HepG2 (cell line): Measurements from ENCODE around the gene GRIK4. TPM values are rescaled to one million over a fixed set of nuclear protein-coding genes. Genes with fewer than 3 reads are reported as not detected.

Experiments
- FOXA1 ChIP-seq, 2 experiments: fragments of 450-650 bp in 1 of 2; sonication (generic) in 1 of 2; formaldehyde crosslinking in 1 of 2; IDR thresholded peaks; 2 replicates each; pipeline versions ENCODE4 v1.4.0 to v1.6.1; 2016 to 2020; ENCODE audit warnings: missing genetic modification reagents in 1 of 2
- FOXA3 ChIP-seq: IDR thresholded peaks from 2 replicates; pipeline ENCODE4 v1.6.1; 2016; ENCODE audit warnings: missing genetic modification reagents, missing compliant biosample characterization
- FOXM1 ChIP-seq: sonication (generic); formaldehyde crosslinking; IDR thresholded peaks from 2 replicates; pipeline ENCODE4 v1.5.0; 2020; ENCODE audit warnings: missing genetic modification reagents
- GATA4 ChIP-seq: sonication (generic); IDR thresholded peaks from 2 replicates; pipeline ENCODE4 v1.6.1; 2016; ENCODE audit warnings: antibody characterized with exemption, low read depth, borderline replicate concordance
- HDAC1 ChIP-seq: sonication (generic); formaldehyde crosslinking; IDR thresholded peaks from 2 replicates; pipeline ENCODE4 v1.5.1; 2020; ENCODE audit warnings: mild to moderate bottlenecking, missing genetic modification reagents
- JDP2 ChIP-seq: sonication (generic); formaldehyde crosslinking; IDR thresholded peaks from 2 replicates; pipeline ENCODE4 v1.8.1; 2022; ENCODE audit warnings: missing genetic modification reagents, borderline replicate concordance
- KDM5B ChIP-seq: sonication (generic); formaldehyde crosslinking; IDR thresholded peaks from 2 replicates; pipeline ENCODE4 v1.4.0; 2020; ENCODE audit warnings: missing genetic modification reagents, mild to moderate bottlenecking, borderline replicate concordance
- MAF1 ChIP-seq: sonication (generic); formaldehyde crosslinking; IDR thresholded peaks from 2 replicates; pipeline ENCODE4 v1.5.0; 2020; ENCODE audit warnings: missing genetic modification reagents, borderline replicate concordance
- RCOR2 ChIP-seq: IDR thresholded peaks from 2 replicates; pipeline ENCODE4 v1.6.1; 2016; ENCODE audit warnings: missing biosample characterization, missing genetic modification reagents
- ZBTB7A ChIP-seq: sonication (generic); formaldehyde crosslinking; IDR thresholded peaks from 2 replicates; pipeline ENCODE4 v1.8.0; 2022; ENCODE audit warnings: mild to moderate bottlenecking, missing genetic modification reagents
- ZFP36L1 ChIP-seq: sonication (generic); formaldehyde crosslinking; IDR thresholded peaks from 2 replicates; pipeline ENCODE4 v1.8.0; 2022; ENCODE audit warnings: mild to moderate bottlenecking, missing genetic modification reagents, moderate library complexity
- ZNF367 ChIP-seq: sonication (generic); formaldehyde crosslinking; IDR thresholded peaks from 2 replicates; pipeline ENCODE4 v1.4.0; 2020; ENCODE audit warnings: missing genetic modification reagents, borderline replicate concordance
- ZNF724P ChIP-seq: sonication (generic); formaldehyde crosslinking; IDR thresholded peaks from 2 replicates; pipeline ENCODE4 v1.8.0; 2022; ENCODE audit warnings: missing genetic modification reagents, borderline replicate concordance
- polyA plus RNA-seq, 8 experiments: library from polyadenylated mRNA; depleted of rRNA in 3 of 8; stranded (reverse) in 7 of 8; unstranded in 1 of 8; fragments of >200 nt; fragmentation: Illumina TruSeq in 4 of 8; extraction: Trizol in 4 of 8; gene quantifications; 2 replicates each; pipeline versions ENCODE4 v1.2.1 to v1.2.3, GENCODE V29; 2011 to 2016; ENCODE audit warnings: low read depth in 4 of 8, missing spikeins in 1 of 8, mixed read lengths in 1 of 8; ENCODE audit not compliant: insufficient read depth in 1 of 8
- total RNA-seq, 5 experiments: library from RNA; depleted of rRNA; stranded (reverse); fragments of >200 nt; fragmentation: Illumina TruSeq; extraction: Trizol; gene quantifications; 2 replicates each; pipeline ENCODE4 v1.2.3, GENCODE V29; 2016; ENCODE audit warnings: low read depth in 1 of 5
- TF ChIP-seq, protein P1 (sequence below): sonication (generic); formaldehyde crosslinking; IDR thresholded peaks from 2 replicates; pipeline ENCODE4 v1.9.0; 2021; ENCODE audit warnings: missing genetic modification reagents, borderline replicate concordance
- TF ChIP-seq, protein P2 (sequence below): sonication (generic); formaldehyde crosslinking; IDR thresholded peaks from 2 replicates; pipeline ENCODE4 v1.8.0; 2022; ENCODE audit warnings: missing genetic modification reagents, mild to moderate bottlenecking, inconsistent platforms, borderline replicate concordance
- TF ChIP-seq, protein P3 (sequence below): sonication (generic); formaldehyde crosslinking; IDR thresholded peaks from 2 replicates; pipeline ENCODE4 v1.5.0; 2020; ENCODE audit warnings: mild to moderate bottlenecking, missing genetic modification reagents
- TF ChIP-seq, protein P4 (sequence below): sonication (generic); formaldehyde crosslinking; conservative IDR thresholded peaks from 2 replicates; pipeline ENCODE4 v1.8.0; 2022; ENCODE audit warnings: mild to moderate bottlenecking, moderate library complexity, missing genetic modification reagents
- TF ChIP-seq, protein P5 (sequence below): sonication (generic); formaldehyde crosslinking; IDR thresholded peaks from 2 replicates; pipeline ENCODE4 v1.4.0; 2020; ENCODE audit warnings: missing genetic modification reagents, low read depth, mild to moderate bottlenecking, borderline replicate concordance
- TF ChIP-seq, protein P6 (sequence below): IDR thresholded peaks from 2 replicates; pipeline ENCODE4 v1.6.1; 2018; ENCODE audit warnings: missing genetic modification reagents

GRIK4 gene
- total and polyA plus RNA-seq, 2 of the 13 experiments (the other 11 are each of a cell fraction or from before 2014, with no cell fraction given): 0.04 to 0.07 TPM

DNA sequence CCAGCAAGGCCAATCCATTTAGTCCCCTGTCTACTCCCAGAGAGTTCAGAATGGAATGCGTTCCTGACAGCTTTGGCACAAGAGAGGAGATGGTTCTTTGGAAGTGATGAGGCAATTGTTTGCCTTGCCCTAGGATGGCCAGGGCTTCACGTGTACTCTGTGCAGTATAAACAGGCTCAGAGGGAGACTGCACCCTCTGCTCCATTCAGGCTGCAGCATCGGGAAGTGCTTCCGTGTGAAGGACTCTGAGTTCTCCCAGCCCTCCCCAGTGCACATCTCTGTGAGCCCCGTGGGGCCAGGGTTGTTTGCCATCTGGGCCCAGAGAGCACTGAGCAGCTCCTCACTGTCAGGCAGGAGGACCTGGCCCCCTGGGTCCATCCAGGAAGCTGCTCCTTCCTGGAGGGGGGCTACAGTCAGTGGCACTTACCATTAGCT lies 297.1 kb downstream of the GRIK4 start (continued):
- TF ChIP-seq ZNF724P (CRISPR knock-in tag): no peak
- peak; percentile 71; the same call in 1 of the 2 replicates for TF ChIP-seq MAF1 (CRISPR knock-in tag)
- TF ChIP-seq ZNF367 (CRISPR knock-in tag): no peak
- peak; percentile 58; the same call in 1 of the 2 replicates for TF ChIP-seq RCOR2 (CRISPR knock-in tag)
- TF ChIP-seq ZFP36L1 (CRISPR knock-in tag): no peak; the same call in 1 of the 2 replicates
- TF ChIP-seq, protein P1, sequence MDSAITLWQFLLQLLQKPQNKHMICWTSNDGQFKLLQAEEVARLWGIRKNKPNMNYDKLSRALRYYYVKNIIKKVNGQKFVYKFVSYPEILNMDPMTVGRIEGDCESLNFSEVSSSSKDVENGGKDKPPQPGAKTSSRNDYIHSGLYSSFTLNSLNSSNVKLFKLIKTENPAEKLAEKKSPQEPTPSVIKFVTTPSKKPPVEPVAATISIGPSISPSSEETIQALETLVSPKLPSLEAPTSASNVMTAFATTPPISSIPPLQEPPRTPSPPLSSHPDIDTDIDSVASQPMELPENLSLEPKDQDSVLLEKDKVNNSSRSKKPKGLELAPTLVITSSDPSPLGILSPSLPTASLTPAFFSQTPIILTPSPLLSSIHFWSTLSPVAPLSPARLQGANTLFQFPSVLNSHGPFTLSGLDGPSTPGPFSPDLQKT (CRISPR knock-in tag): no peak
- TF ChIP-seq JDP2 (CRISPR knock-in tag): no peak
- no peak for TF ChIP-seq FOXM1 (CRISPR knock-in tag)
- TF ChIP-seq, protein P2, sequence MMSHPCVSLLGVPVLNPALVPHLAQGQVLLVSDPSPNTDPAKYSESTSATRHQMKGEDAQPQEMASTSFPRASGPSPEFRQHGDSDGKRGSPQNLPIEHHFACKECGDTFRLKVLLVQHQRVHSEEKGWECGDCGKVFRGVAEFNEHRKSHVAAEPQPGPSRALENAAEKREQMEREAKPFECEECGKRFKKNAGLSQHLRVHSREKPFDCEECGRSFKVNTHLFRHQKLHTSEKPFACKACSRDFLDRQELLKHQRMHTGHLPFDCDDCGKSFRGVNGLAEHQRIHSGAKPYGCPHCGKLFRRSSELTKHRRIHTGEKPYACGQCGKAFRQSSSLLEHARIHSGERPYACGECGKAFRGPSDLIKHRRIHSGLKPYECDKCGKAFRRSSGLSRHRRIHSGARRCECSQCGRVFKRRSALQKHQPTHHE (CRISPR knock-in tag): 0 out of 2 replicates have a peak, but pooled peaks have one; percentile 25
- TF ChIP-seq HDAC1 (CRISPR knock-in tag): peak; percentile 94
- TF ChIP-seq, protein P3, sequence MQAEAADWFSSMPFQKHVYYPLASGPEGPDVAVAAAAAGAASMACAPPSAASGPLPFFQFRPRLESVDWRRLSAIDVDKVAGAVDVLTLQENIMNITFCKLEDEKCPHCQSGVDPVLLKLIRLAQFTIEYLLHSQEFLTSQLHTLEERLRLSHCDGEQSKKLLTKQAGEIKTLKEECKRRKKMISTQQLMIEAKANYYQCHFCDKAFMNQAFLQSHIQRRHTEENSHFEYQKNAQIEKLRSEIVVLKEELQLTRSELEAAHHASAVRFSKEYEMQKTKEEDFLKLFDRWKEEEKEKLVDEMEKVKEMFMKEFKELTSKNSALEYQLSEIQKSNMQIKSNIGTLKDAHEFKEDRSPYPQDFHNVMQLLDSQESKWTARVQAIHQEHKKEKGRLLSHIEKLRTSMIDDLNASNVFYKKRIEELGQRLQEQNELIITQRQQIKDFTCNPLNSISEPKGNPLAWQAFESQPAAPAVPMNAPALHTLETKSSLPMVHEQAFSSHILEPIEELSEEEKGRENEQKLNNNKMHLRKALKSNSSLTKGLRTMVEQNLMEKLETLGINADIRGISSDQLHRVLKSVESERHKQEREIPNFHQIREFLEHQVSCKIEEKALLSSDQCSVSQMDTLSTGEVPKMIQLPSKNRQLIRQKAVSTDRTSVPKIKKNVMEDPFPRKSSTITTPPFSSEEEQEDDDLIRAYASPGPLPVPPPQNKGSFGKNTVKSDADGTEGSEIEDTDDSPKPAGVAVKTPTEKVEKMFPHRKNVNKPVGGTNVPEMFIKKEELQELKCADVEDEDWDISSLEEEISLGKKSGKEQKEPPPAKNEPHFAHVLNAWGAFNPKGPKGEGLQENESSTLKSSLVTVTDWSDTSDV: no peak
- TF ChIP-seq, protein P4, sequence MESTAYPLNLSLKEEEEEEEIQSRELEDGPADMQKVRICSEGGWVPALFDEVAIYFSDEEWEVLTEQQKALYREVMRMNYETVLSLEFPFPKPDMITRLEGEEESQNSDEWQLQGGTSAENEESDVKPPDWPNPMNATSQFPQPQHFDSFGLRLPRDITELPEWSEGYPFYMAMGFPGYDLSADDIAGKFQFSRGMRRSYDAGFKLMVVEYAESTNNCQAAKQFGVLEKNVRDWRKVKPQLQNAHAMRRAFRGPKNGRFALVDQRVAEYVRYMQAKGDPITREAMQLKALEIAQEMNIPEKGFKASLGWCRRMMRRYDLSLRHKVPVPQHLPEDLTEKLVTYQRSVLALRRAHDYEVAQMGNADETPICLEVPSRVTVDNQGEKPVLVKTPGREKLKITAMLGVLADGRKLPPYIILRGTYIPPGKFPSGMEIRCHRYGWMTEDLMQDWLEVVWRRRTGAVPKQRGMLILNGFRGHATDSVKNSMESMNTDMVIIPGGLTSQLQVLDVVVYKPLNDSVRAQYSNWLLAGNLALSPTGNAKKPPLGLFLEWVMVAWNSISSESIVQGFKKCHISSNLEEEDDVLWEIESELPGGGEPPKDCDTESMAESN: peak; percentile 55; the same call in 1 of the 2 replicates
- peak; percentile 47; the same call in 1 of the 2 replicates for TF ChIP-seq ZBTB7A
- TF ChIP-seq, protein P5, sequence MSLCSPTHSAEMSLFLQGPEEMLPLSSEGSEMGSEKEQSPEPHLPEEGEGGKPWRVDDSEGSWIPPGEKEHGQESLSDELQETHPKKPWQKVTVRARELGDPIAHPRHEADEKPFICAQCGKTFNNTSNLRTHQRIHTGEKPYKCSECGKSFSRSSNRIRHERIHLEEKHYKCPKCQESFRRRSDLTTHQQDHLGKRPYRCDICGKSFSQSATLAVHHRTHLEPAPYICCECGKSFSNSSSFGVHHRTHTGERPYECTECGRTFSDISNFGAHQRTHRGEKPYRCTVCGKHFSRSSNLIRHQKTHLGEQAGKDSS (CRISPR knock-in tag): peak; percentile 96
- no peak for TF ChIP-seq FOXA1 (IDR thresholded peaks at IDR 0.05)
- peak; percentile 87 for TF ChIP-seq FOXA1 (CRISPR knock-in tag; IDR thresholded peaks at IDR 0.05)
- peak; percentile 95 for TF ChIP-seq FOXA3 (CRISPR knock-in tag)
- TF ChIP-seq KDM5B: peak; percentile 84; the same call in 1 of the 2 replicates
- TF ChIP-seq, protein P6, sequence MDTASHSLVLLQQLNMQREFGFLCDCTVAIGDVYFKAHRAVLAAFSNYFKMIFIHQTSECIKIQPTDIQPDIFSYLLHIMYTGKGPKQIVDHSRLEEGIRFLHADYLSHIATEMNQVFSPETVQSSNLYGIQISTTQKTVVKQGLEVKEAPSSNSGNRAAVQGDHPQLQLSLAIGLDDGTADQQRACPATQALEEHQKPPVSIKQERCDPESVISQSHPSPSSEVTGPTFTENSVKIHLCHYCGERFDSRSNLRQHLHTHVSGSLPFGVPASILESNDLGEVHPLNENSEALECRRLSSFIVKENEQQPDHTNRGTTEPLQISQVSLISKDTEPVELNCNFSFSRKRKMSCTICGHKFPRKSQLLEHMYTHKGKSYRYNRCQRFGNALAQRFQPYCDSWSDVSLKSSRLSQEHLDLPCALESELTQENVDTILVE (CRISPR knock-in tag): peak; percentile 72; the same call in 1 of the 2 replicates
- TF ChIP-seq GATA4: 0 out of 2 replicates have a peak, but pooled peaks have one; percentile 24
